Neuronal stem cell (in vitro differentiated cells): ENCODE data around the gene VTI1A.

Experiments used
- DNase-seq: peaks from one replicate; pipeline ENCODE4 v3.0.0-alpha.2; 2013; ENCODE audit warnings: low spot score
- H2AFZ ChIP-seq: one replicate; pipeline ENCODE4 v1.6.1; 2013; ENCODE audit warnings: mild to moderate bottlenecking, low read length, inconsistent platforms
- H2AK5ac ChIP-seq: 2 replicates; pipeline ENCODE4 v1.6.1; 2013; ENCODE audit warnings: low read depth, mild to moderate bottlenecking, inconsistent platforms, low read length, moderate library complexity, mixed read lengths
- H2BK120ac ChIP-seq: 2 replicates; pipeline ENCODE4 v1.6.1; 2013; ENCODE audit warnings: low read depth, mild to moderate bottlenecking, inconsistent platforms, low read length, moderate library complexity, mixed read lengths
- H2BK12ac ChIP-seq: one replicate; pipeline ENCODE4 v1.6.1; 2013; ENCODE audit warnings: low read length, inconsistent platforms
- H2BK15ac ChIP-seq: 2 replicates; pipeline ENCODE4 v1.6.1; 2013; ENCODE audit warnings: mild to moderate bottlenecking, low read length, inconsistent platforms, mixed read lengths
- H2BK5ac ChIP-seq: one replicate; pipeline ENCODE4 v1.6.1; 2013; ENCODE audit warnings: inconsistent platforms, mild to moderate bottlenecking, low read length, moderate library complexity
- H3K14ac ChIP-seq: one replicate; pipeline ENCODE4 v1.6.1; 2013; ENCODE audit warnings: low read length, inconsistent platforms
- H3K18ac ChIP-seq: 2 replicates; pipeline ENCODE4 v1.6.1; 2013; ENCODE audit warnings: low read length, inconsistent platforms
- H3K23ac ChIP-seq: 2 replicates; pipeline ENCODE4 v1.6.1; 2013; ENCODE audit warnings: low read depth, mild to moderate bottlenecking, mixed read lengths, low read length, inconsistent platforms; ENCODE audit not compliant: poor library complexity
- H3K27ac ChIP-seq: replicated peaks from 3 replicates; pipeline ENCODE4 v1.5.1; 2013; ENCODE audit warnings: low read length, inconsistent platforms
- H3K27me3 ChIP-seq, 3 experiments: 2 replicates each; pipeline ENCODE4 v1.6.1; 2013; ENCODE audit warnings: low read length in 3 of 3, mild to moderate bottlenecking in 2 of 3, inconsistent platforms in 1 of 3, low read depth in 1 of 3, mixed read lengths in 1 of 3, moderate library complexity in 1 of 3; ENCODE audit not compliant: control insufficient read depth in 3 of 3, insufficient read depth in 3 of 3
- H3K36me3 ChIP-seq, 2 donors: replicated peaks in 1 of 2; 2 replicates each; pipeline ENCODE4 v1.6.1; 2013; ENCODE audit warnings: low read length in 2 of 2; ENCODE audit not compliant: control insufficient read depth in 2 of 2, insufficient read depth in 2 of 2
- H3K4ac ChIP-seq: 2 replicates; pipeline ENCODE4 v1.6.1; 2013; ENCODE audit warnings: inconsistent platforms, mild to moderate bottlenecking, low read length, moderate library complexity
- H3K4me1 ChIP-seq, 2 donors: 1 replicate in 1 of 2; 2 replicates in 1 of 2; pipeline ENCODE4 v1.6.1; 2013; ENCODE audit warnings: low read length in 2 of 2, low read depth in 1 of 2; ENCODE audit not compliant: control insufficient read depth in 2 of 2, insufficient read depth in 1 of 2
- H3K4me2 ChIP-seq: one replicate; pipeline ENCODE4 v1.6.1; 2013; ENCODE audit warnings: mild to moderate bottlenecking, low read length, inconsistent platforms; ENCODE audit not compliant: insufficient read depth, poor library complexity, severe bottlenecking
- H3K4me3 ChIP-seq, 2 donors: 2 replicates each; pipeline ENCODE4 v1.5.1; 2013; ENCODE audit warnings: low read length in 2 of 2, mild to moderate bottlenecking in 2 of 2, inconsistent platforms in 1 of 2, moderate library complexity in 1 of 2
- H3K79me1 ChIP-seq: one replicate; pipeline ENCODE4 v1.6.1; 2013; ENCODE audit warnings: low read depth, mild to moderate bottlenecking, inconsistent platforms, low read length, moderate library complexity
- H3K9ac ChIP-seq: one replicate; pipeline ENCODE4 v1.6.1; 2013; ENCODE audit warnings: mild to moderate bottlenecking, low read depth, low read length, inconsistent platforms; ENCODE audit not compliant: poor library complexity
- H3K9me3 ChIP-seq, 2 donors: replicated peaks in 1 of 2; 2 replicates each; pipeline versions ENCODE3 to v1.6.1; 2013; ENCODE audit warnings: low read length in 2 of 2, mild to moderate bottlenecking in 2 of 2, inconsistent platforms in 1 of 2, low read depth in 1 of 2, mixed read lengths in 1 of 2, moderate library complexity in 1 of 2; ENCODE audit not compliant: control insufficient read depth in 2 of 2, insufficient read depth in 1 of 2
- H4K8ac ChIP-seq: one replicate; pipeline ENCODE4 v1.6.1; 2013; ENCODE audit warnings: low read depth, mild to moderate bottlenecking, inconsistent platforms, low read length, moderate library complexity
- H4K91ac ChIP-seq: one replicate; pipeline ENCODE4 v1.6.1; 2013; ENCODE audit warnings: low read length, low read depth, mild to moderate bottlenecking, inconsistent platforms; ENCODE audit not compliant: poor library complexity
- WGBS, 2 donors: extraction: QIAGEN DNeasy Blood & Tissue Kit; methylation state at CpG; one replicate each; pipeline ENCODE4 v1.1.7; 2013; ENCODE audit warnings: missing lambda C conversion rate in 2 of 2, mixed read lengths in 1 of 2; ENCODE audit not compliant: insufficient read length in 2 of 2, insufficient replicate concordance in 1 of 2; ENCODE audit errors: extremely low coverage in 2 of 2; 5-methylcytosine and 5-hydroxymethylcytosine counted together

The VTI1A gene

GRCh38 chr10:112491144-112491543 lies 44.1 kb downstream of the VTI1A start:
- Histone ChIP-seq H3K4ac (no peak overlapping the region), H2AFZ (no peak overlapping the region)
- DNase-seq: no peak

GRCh38 chr10:112492736-112493135 lies 45.7 kb downstream of the VTI1A start:
- no peak overlapping the region for H2AK5ac ChIP-seq
- no peaks in the 10 kb centered on the region for H3K9me3 ChIP-seq
- no peaks in the 10 kb centered on the region for H3K79me1 ChIP-seq
- no peak overlapping the region for H3K4me2 ChIP-seq
- no peak overlapping the region for H2BK12ac ChIP-seq
- H3K4me3 ChIP-seq: no peak overlapping the region
- H4K8ac ChIP-seq: no peak overlapping the region
- no peak overlapping the region for H3K14ac ChIP-seq
- no peak overlapping the region for H3K27ac ChIP-seq
- H3K4me1 ChIP-seq: no peaks in the 10 kb centered on the region
- no peak for DNase-seq
- H4K91ac ChIP-seq: no peak overlapping the region
- H2AFZ ChIP-seq: no peak overlapping the region
- no peak overlapping the region for H2BK120ac ChIP-seq
- H3K36me3 ChIP-seq: no peaks in the 10 kb centered on the region
- H2BK15ac ChIP-seq: no peak overlapping the region
- H3K27me3 ChIP-seq: no peaks in the 10 kb centered on the region
- no CpG with 5 or more reads among the region's 6 CpGs for WGBS, 2 donors
- no peak overlapping the region for H3K4ac ChIP-seq
- H2BK5ac ChIP-seq: no peak overlapping the region
- H3K18ac ChIP-seq: no peak overlapping the region
- H3K9ac ChIP-seq: no peak overlapping the region
- H3K23ac ChIP-seq: no peak overlapping the region

More at GRCh38 chr10:112491144-112491543, 44.1 kb downstream of the VTI1A start:
- Histone ChIP-seq H3K18ac (no peak overlapping the region), H2BK120ac (no peak overlapping the region), H3K9ac (no peak overlapping the region), H4K91ac (no peak overlapping the region), H4K8ac (no peak overlapping the region), H3K36me3 (no peaks in the 10 kb centered on the region), H2BK15ac (no peak overlapping the region), H3K27ac (no peak overlapping the region), H3K9me3 (no peaks in the 10 kb centered on the region), H2BK12ac (no peak overlapping the region), H3K4me2 (no peak overlapping the region), H2AK5ac (no peak overlapping the region), H3K79me1 (no peaks in the 10 kb centered on the region), H3K14ac (no peak overlapping the region), H3K27me3 (no peaks in the 10 kb centered on the region), H2BK5ac (no peak overlapping the region), H3K4me1 (no peaks in the 10 kb centered on the region), H3K4me3 (no peak overlapping the region), H3K23ac (no peak overlapping the region)

GRCh38 chr10:112497347-112497950 lies 50.4 kb downstream of the VTI1A start:
- H3K4me1 ChIP-seq: no peaks in the 10 kb centered on the region
- H2AK5ac ChIP-seq: no peak overlapping the region
- no peak overlapping the region for H2BK15ac ChIP-seq
- H3K18ac ChIP-seq: no peak overlapping the region
- no peaks in the 10 kb centered on the region for H3K79me1 ChIP-seq
- no peak overlapping the region for H4K8ac ChIP-seq
- no peak overlapping the region for H4K91ac ChIP-seq
- H2BK5ac ChIP-seq: no peak overlapping the region
- no peak overlapping the region for H3K9ac ChIP-seq
- H3K4me3 ChIP-seq: no peak overlapping the region
- H3K23ac ChIP-seq: no peak overlapping the region
- H2AFZ ChIP-seq: no peak overlapping the region
- no peak overlapping the region for H3K27ac ChIP-seq
- H3K9me3 ChIP-seq: no peaks in the 10 kb centered on the region
- no peak overlapping the region for H3K14ac ChIP-seq
- H3K4ac ChIP-seq: no peak overlapping the region
- H3K36me3 ChIP-seq: no peaks in the 10 kb centered on the region
- WGBS, 2 donors: no CpG with 5 or more reads among the region's 3 CpGs
- no peak overlapping the region for H2BK120ac ChIP-seq
- no peak overlapping the region for H2BK12ac ChIP-seq
- DNase-seq: no peak
- H3K27me3 ChIP-seq: no peaks in the 10 kb centered on the region
- H3K4me2 ChIP-seq: no peak overlapping the region

- H3K4me3 ChIP-seq: no peak overlapping the region
- H3K79me1 ChIP-seq: no peaks in the 10 kb centered on the region
- no peak overlapping the region for H3K23ac ChIP-seq
- no peak overlapping the region for H3K18ac ChIP-seq
- no peak overlapping the region for H2BK5ac ChIP-seq
- WGBS, 2 donors: no CpG with 5 or more reads among the region's 1 CpG
- H2BK12ac ChIP-seq: no peak overlapping the region
- H2AFZ ChIP-seq: no peak overlapping the region
- H3K9ac ChIP-seq: no peak overlapping the region
- no peak overlapping the region for H3K14ac ChIP-seq
- H2AK5ac ChIP-seq: no peak overlapping the region
- H3K27me3 ChIP-seq: no peaks in the 10 kb centered on the region
- no peaks in the 10 kb centered on the region for H3K36me3 ChIP-seq
- no peak overlapping the region for H4K91ac ChIP-seq
- no peaks in the 10 kb centered on the region for H3K4me1 ChIP-seq
- no peak overlapping the region for H3K4me2 ChIP-seq
- no peak overlapping the region for H4K8ac ChIP-seq
- H2BK15ac ChIP-seq: no peak overlapping the region
- DNase-seq: no peak
- no peak overlapping the region for H3K27ac ChIP-seq
- H2BK120ac ChIP-seq: no peak overlapping the region
- H3K9me3 ChIP-seq: no peaks in the 10 kb centered on the region
- H3K4ac ChIP-seq: no peak overlapping the region
Observed at GRCh38 chr10:112498806-112499205, 51.8 kb downstream of the VTI1A start.
